GM21367 (cell line): Measurements from ENCODE around the gene PAM16.

Experiments
- ATAC-seq: cut with Tn5 transposase; IDR thresholded peaks from one replicate; pipeline ENCODE4 v1.9.1; 2021; ENCODE audit not compliant: unreplicated experiment

Gene PAM16

GRCh38 chr16:4321286-4322120 lies 29.6 kb downstream of the PAM16 start:
- no peak for ATAC-seq

GRCh38 chr16:4320571-4321137 lies 30.5 kb downstream of the PAM16 start:
- no peak for ATAC-seq

GRCh38 chr16:4319454-4320421 lies 31.4 kb downstream of the PAM16 start:
- no peak for ATAC-seq

- ATAC-seq: no peak
Measured at GRCh38 chr16:4318967-4319366, 32.2 kb downstream of the PAM16 start.

GRCh38 chr16:4318451-4318910 lies 32.6 kb downstream of the PAM16 start:
- ATAC-seq: no peak

GRCh38 chr16:4317532-4318450 lies 33.3 kb downstream of the PAM16 start:
- ATAC-seq: no peak

GRCh38 chr16:4316864-4317531 lies 34.1 kb downstream of the PAM16 start:
- ATAC-seq: no peak

- ATAC-seq: no peak
Measured at GRCh38 chr16:4316108-4316863, 34.8 kb downstream of the PAM16 start.

GRCh38 chr16:4315186-4316107 lies 35.7 kb downstream of the PAM16 start, which contains the start of gene GLIS2:
TSS of gene GLIS2 (plus strand) at chr16:4316067. CDS start at chr16:4332281, 16,214 bp downstream.
- ATAC-seq: no peak

- ATAC-seq: no peak
Measured at GRCh38 chr16:4314532-4315185, 36.5 kb downstream of the PAM16 start.

GRCh38 chr16:4313563-4314531 lies 37.3 kb downstream of the PAM16 start:
- no peak for ATAC-seq

GRCh38 chr16:4309833-4310266 lies 41.3 kb downstream of the PAM16 start:
- no peak for ATAC-seq

GRCh38 chr16:4309102-4309832 lies 41.9 kb downstream of the PAM16 start:
- ATAC-seq: no peak

- ATAC-seq: peak; percentile 86
Measured at GRCh38 chr16:4307215-4308037, 43.7 kb downstream of the PAM16 start.
